Muscle of back (tissue), 13 donors: ENCODE results near the gene CYSLTR1. TPM values are rescaled to one million over a fixed set of nuclear protein-coding genes. Genes with fewer than 3 reads are reported as not detected.
"Not testable (repeated sequence)": the region's sequence is repeated elsewhere in the genome, so short reads cannot be mapped to it uniquely, and the experiment has no call there.

Experiments
- DNase-seq, 3 donors: peaks; one replicate each; pipeline versions ENCODE4 v3.0.0 to v3.0.0-alpha.2; 2013
- long read RNA-seq, 9 donors: transcript quantifications; one replicate each; lab custom pipeline, GENCODE V29; 2026
- polyA plus RNA-seq, 10 donors: library from polyadenylated mRNA; unstranded; fragments of 120-200 nt; gene quantifications; one replicate each; pipeline ENCODE4 v1.2.1, GENCODE V29; 2013; ENCODE audit not compliant: insufficient read length in 10 of 10

CYSLTR1 gene, protein sequence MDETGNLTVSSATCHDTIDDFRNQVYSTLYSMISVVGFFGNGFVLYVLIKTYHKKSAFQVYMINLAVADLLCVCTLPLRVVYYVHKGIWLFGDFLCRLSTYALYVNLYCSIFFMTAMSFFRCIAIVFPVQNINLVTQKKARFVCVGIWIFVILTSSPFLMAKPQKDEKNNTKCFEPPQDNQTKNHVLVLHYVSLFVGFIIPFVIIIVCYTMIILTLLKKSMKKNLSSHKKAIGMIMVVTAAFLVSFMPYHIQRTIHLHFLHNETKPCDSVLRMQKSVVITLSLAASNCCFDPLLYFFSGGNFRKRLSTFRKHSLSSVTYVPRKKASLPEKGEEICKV
- polyA plus RNA-seq = 10 to 100 TPM in 2 of 10 donors, 1 to 10 TPM in 8; 6.2 to 10.4 (median 7.9) TPM
- long read RNA-seq, donor 1, partial matches to known transcripts = 0 of 1 reads
- long read RNA-seq, donor 1, other reads (novel, unspliced or antisense) = 0 of 1 reads
- long read RNA-seq, donor 2, partial matches to known transcripts = 0 of 2 reads
- long read RNA-seq, donor 2, other reads (novel, unspliced or antisense) = 0 of 2 reads
- long read RNA-seq, donor 3 = 0 reads
- long read RNA-seq, donor 4, partial matches to known transcripts = 0 of 3 reads
- long read RNA-seq, donor 4, other reads (novel, unspliced or antisense) = 0 of 3 reads
- long read RNA-seq, donor 5, partial matches to known transcripts = 0 of 4 reads
- long read RNA-seq, donor 5, other reads (novel, unspliced or antisense) = 0 of 4 reads
- long read RNA-seq, donor 6, partial matches to known transcripts = 0 of 4 reads
- long read RNA-seq, donor 6, other reads (novel, unspliced or antisense) = 0 of 4 reads
- long read RNA-seq, donor 7, partial matches to known transcripts = 0 of 3 reads
- long read RNA-seq, donor 7, other reads (novel, unspliced or antisense) = 0 of 3 reads
- long read RNA-seq, donor 8, partial matches to known transcripts = 0 of 2 reads
- long read RNA-seq, donor 8, other reads (novel, unspliced or antisense) = 0 of 2 reads
- long read RNA-seq, donor 9 = 0 reads

DNA sequence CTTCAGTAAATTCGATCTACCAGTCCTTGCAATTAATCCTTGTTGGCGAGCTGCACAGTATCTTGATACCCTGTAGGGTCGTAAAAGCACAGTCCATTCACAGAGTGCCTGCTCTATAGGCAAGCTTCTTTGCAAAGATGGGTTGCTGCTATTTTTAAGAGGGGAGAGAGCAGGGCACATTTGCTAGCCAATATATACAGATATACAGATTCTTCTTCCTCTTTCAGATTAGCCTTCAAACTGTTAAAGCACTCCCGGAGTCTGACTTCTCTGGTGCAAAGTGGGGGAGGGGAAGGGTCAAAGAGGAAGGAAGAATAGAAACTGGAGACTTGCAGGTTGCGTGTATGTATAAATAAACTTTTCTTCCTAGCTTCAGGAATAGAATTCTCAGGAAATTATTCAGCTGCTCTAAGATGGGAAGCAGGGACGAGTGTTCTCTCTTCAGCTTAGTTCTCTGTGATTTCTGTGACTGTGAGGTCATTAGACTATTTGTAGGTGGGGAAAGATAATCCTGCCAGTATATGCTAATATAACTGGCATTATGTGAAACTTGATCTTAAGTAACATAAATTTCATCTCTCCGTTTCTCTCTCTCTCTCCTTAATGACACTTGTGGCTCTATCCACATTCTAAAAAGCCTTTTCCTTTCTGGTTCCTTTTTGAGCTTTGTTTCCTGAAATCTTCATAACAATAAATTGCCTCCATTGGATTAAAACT is at the start of gene CYSLTR1:
CYSLTR1 (minus strand) TSS at position 242 of the 717 bp plus-strand sequence. CDS start 53,865 bp downstream, outside the sequence.
- peak in 1 of 3 donors; percentile 52 for DNase-seq

DNA sequence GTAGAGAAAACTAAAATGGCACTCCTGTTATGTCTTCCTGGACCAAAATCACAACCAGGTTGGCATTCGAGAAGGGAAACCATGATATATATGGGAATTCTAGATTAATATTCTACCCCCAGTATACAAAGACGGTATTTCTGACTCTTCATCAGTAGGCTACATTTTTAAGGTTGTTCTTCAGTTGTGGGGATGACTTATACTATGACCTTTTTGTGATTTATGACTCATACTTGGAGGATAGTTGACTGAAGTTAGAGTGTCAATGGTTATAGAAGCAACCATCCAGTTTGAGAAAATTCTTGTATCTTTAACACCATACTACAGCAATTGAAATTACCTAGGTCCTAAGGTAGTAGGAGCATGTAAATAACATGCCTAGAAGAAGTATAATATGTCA is 49.8 kb upstream of the CYSLTR1 start:
- no peak for DNase-seq

DNA sequence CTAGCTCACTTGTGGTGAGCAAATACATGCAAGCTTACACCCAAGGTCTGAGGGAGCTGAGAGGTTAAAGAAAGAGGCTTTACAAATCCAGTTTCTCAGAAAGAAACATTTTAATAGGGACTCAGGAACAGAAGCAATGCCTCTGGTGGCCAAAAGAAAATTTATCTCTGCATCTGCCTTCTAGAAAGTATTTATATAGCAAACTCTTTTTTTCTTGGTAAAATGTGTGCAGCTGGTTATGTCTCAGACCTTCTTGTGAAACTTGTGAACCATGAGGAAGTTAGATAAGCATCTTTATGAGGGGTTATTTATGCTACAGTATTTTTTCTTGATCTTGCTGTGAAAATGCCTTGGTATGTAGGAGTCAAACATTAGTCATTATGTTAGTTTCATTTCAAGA is 48.5 kb upstream of the CYSLTR1 start:
- no peak for DNase-seq

DNA sequence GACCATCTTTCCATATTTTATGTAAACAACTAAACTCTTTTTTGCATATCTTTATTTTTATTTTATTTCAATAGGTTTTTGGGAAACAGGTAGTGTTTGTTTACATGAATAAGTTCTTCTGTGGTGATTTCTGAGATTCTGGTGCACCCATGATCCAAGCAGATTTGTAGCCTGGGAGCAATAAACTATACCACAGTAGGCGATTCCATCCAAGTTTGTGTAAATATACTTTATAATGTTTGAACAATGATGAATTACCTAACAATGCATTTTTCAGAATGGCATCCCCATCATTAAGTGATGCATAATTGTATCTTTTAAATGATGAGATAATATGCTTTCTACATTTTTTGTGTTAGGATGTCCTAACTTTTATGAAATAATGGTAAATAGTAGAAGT is 39.2 kb upstream of the CYSLTR1 start:
- no peak for DNase-seq

DNA sequence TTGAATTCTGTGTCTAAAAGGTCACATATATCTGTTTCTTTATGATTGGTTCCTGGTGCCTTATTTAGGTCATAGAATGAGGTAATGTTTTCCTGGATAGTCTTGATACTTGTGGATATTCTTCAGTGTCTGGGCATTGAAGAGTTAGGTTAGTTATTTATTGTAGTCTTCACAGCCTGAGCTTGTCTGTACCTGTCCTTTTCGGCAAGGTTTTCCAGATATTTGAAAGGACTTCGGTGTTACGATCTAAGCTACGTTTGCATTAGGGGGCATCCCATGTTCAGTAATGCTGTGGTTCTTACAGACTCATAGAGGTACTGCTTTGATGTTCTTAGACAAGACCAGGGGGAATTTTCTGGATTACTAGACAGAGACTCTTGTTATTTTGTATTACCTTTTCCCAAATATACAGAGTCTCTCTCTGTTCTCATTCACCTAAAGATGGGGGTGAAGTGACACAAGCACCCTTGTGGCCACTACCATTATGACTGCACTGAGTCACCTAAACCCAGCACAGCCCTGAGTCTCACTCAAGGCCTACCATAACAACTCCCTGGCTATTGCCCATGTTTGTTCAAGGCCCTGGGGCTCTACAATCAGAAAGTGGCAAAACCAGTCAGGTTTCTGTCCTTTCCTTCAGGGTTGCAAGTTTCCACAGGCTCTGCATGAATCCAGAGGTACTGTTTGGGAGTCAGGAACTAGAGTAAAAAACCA is 30.1 kb upstream of the CYSLTR1 start:
- no peak for DNase-seq

DNA sequence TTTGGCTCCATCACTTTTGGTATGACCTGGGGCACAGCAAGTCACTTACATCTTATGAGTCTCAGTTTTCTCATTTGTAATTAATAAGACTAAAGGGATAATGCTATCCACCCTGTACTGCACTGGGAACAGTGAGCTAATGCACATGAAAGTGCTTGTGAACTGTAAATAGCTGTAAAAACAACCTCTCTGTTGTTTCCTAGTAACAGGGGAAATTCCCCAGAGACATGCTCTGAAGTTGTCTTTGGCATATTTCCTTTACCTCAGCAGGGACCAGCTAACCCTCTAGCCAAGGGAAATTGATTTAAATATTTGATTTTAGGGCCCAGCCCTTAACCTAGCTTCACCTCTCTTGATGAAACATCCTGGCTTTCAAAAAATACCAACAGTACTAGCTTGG is 6.1 kb upstream of the CYSLTR1 start:
- no peak for DNase-seq

DNA sequence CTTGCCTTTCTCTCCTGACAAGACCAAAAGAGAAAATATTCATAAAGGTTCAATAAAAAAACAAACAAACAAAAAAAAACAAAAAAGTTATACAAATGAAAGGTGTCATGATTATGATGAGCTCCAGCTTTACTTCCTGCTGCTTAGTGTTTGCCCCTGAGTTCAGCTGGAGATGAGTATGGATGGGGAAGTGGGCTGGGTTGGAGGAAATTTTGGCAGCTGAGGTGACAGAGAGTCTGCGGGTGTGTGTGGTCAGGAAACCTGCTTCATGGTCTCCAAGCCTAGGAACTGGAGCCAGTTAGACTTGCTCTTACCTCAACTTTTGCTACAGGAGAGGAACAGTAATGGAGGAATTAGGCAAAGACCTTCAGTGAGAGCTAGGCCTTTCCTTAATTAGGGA is 4.3 kb upstream of the CYSLTR1 start:
- no peak for DNase-seq

DNA sequence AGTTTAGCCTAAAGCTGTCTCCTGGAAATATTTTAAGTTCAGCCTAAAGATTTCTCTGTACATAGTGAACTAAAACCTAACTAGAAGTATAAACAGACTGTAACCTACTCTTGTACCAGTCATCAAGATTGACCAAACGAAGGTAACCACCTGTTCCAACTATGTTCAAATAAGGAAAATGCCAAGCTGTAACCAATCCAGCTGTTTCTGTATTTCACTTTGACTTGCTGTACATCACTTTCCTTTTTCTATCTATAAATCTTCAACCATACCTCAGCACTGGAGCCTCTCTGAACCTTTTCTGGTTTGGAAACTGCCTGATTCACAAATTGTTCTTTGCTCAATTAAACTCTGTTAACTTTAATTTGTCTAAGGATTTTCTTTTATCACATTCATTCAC is 3.1 kb upstream of the CYSLTR1 start:
- no peak for DNase-seq

DNA sequence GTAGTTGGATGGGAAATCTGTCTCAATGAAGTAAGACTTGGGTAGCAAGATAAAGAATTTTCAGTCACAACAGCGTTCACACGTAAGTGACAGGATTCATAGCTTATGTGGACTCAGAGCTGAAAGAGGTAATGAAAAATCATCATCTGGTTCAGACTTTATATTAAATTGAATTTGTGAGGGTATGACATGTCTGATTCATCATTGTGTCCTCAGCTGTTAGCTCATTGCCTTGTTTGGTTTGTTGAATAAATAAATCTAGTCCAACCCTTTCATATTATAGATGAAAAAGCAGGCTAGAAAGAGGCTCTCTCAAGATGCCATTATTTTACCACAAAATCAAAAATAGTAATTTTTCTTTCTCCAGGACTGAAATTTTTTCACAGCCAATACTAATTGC is 2.7 kb upstream of the CYSLTR1 start:
- DNase-seq = no peak

DNA sequence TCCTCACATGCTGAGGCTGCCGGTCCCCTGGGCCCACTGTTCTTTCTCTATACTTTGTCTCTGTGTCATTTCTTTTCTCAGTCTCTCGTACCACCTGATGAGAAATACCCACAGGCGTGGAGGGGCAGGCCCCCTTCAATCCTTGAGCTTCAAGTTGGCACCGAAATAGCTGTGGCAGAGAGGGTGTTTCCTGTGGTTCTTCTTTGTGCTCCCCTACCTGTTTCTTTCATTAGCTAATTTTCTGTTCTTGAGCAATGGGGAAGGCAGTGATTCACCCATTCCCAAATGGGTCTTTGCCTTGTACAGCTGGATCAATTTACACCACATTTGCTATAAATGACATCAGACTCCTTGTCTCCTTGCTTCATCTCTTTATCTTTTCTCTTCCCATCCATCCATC is 2.1 kb upstream of the CYSLTR1 start:
- no peak for DNase-seq

DNA sequence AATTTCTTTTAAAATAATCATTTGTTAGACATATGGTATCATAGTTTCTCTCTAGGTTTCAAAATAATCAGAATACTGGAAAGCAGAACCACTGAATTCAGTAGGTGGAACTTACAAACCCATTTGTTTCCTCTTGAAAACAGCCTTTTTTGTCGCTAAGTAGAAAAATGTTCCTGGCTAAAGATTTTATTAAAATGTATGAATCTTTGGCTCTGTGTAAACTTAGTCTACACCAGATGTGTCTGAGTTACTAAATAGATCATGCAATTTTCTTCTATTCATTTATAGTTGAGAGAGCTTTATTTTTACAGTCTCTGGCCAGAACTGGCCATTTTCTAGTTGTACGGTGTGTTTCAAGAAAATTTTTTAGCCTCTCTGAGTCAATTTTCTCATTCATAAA is 1.0 kb downstream of the CYSLTR1 start:
- peak in 1 of 3 donors; percentile 38 for DNase-seq

DNA sequence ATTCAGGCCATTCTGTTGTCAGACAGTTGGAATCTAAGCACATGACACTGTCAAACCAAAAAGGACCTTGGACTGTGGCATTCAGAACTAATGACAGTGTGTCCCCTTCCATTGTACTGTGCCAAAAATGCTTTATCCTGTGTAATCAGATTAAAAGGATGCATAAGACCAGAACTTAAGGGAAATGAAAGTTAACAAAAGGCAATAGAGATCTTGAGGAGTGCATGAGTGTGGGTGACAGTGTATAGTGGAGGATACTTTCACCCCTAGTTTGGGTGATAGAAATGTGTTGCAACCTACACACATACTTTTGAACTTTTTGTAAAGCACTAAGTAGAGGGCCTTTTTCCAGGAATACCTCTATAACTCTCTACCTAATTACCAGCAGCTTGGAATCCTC is 4.5 kb downstream of the CYSLTR1 start:
- no peak for DNase-seq

DNA sequence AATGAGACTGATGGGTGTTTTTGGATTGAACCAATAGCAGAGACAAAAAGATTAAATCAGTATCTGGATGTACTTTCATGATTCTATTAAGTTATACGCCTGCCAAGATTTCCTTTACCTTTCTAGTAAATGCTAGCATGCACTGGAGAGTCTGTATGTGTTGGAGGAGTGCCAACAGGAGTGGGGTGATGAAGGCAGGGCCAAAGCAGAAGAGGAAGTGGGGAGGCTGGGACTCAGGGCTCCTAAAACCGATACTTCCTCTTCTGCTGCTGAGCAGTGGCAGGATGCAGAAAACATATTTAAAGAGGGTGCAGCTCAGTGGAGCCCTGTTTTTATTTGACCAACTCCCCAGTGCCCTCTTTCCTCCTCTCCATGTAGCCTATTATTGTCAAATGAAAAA is 5.6 kb downstream of the CYSLTR1 start:
- DNase-seq = no peak

DNA sequence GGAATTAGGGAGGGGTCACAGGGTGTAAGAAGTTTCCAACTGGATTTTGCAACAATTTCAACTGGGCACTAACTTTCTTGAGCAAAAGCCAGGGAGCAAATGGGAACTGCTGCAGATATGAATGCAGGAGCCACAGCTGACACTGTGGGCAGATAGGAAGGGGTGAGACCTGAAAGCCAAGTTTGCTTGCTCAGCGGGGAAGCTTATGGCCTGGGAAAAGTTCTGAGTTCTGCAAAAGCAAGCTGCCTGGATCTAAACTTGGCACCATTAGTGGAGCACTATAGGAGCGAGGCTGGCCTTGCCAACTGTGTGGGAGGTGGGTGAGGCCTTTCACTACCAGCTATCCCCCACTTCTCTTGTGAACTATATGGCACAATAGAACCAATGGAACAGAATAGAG is 11.1 kb downstream of the CYSLTR1 start:
- no peak for DNase-seq

DNA sequence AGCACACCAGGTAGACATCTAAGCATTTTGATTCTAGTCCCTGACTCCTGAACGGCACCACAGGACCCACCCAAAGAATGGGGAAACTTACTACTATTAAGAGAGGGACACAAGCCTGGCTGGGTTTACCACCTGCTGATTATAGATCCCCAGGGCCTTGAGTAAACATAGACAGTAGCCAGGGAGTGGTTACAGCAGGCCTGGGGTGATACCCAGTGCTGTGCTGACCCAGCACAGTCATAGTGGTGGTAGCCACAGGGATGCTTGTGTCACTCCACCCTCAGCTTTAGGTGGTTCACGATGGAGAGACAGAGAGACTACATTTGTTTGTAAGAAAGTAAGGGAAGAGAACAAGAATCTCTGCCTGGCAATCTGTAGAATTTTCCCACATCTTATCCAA is 11.7 kb downstream of the CYSLTR1 start:
- DNase-seq = no peak

DNA sequence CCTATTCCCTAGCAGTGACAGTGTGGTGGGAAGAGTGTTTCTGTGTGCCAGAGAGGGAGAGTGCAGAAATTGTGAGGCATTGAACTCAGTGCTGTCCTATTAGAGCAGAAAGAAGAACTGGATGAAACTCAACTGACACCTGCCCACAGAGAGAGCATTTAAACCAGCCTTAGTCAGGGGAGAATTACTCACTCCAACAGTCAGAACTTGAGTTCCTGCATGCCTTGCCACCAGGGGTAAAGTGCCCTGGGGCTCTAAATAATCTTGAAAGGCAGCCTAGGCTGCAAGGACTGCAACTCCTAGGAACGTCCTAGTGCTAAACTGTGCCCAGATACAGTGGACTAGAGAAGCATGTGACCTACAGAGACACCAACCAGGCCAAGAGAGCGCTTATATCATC is 12.8 kb downstream of the CYSLTR1 start:
- no peak for DNase-seq

DNA sequence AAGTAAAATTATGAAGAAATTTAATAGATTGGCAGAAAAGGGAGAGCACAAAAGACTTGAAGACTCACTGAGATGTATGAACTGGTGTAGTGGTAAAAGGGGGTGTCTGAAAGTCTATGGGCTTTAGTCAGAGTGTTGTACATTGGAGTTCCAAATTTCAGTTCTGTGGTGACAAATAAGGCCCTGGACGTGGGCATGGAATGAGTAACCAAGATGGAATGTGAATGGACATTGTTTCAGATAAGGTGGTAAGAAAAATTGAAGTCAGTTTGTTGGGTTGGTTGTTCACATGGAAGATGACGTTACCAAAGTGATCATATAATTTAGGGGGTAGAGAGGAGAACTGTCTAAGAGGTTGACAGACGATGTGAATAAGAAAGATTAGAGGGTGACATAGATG is 13.9 kb downstream of the CYSLTR1 start:
- no peak for DNase-seq

DNA sequence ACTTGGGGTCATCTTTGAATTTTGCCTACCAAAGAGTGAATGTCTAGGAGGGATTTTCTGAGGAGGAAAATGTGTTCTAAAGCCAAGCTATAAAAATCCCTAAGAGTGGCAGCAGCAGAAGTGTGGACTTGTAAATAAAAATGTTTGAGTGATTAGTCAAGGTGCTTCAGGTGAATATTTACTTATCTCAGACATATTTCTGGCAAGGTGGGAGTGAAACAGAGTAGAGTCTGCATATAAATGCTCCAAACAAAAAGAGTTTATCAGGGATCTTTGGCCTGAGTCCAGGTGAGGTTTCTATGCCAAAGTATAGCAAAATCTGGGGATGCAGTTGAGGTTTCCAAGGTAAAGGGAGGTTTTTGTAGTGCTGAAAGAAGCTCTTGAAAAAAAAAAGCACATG is 19.7 kb downstream of the CYSLTR1 start:
- DNase-seq = no peak

DNA sequence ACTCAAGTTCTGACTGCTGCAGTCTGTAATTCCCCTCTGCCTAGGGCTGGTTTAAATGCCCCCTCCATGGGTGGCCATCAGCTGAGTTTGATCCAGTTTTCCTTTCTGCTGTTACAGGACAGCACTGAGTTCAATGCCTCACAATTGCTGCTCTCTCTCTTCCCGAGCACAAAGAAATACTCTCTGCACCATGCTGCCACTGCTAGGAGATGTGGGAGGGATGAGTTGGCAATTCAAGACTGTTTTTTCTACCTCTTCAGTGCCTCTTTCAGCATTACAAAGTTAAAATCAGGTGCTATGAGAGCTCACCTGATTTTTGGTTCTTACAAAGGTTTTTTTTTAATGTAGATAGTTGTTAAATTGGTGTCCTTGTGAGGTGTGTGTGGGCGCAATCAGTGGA is 24.3 kb downstream of the CYSLTR1 start:
- no peak for DNase-seq

DNA sequence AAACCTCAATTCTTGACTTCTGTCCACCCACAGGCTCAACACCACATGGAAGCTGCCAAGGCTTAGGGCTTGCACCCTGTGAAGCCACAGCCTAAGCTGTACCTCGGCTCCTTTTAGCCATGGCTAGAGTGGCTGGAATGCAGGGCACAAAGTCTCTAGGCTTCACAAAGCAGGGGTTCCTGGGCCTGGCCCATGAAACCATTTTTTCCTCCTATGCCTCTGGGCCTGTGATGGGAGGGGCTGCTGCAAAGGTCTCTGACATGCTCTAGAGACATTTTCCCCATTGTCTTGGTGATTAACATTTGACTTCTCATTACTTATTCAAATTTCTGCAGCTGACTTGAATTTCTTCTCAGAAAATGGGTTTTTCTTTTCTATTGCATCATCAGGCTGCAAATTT is 26.5 kb downstream of the CYSLTR1 start:
- DNase-seq = not testable (repeated sequence)

DNA sequence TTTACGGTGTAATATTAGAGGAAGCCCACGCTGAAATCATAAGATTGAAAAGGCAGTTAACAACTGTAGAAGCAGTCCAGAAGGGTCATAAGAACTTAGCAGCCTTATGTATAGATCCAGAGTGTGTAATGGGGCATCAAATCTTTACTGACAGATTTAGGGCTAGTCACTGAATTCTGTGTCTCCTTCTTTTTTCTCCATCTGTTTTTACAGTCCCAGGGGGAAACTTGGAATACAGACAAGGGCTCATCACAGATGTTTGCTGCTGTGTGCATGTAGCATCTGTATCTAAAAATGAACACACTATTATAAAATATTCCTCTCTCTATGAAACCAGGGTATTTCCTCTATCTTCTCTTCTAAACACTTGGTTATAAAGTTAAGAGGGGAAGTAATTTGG is 43.9 kb downstream of the CYSLTR1 start:
- peak; percentile 6 to 48 (median 18) for DNase-seq
